ENCODE measurements around the gene EXO5. TPM values are rescaled to one million over a fixed set of nuclear protein-coding genes. Genes with fewer than 3 reads are reported as not detected.

The EXO5 gene
- total and polyA plus RNA-seq, 2 of the 8 experiments (the other 6 are each of a cell fraction or from before 2014, with no cell fraction given): 4.4 to 8.5 TPM

GRCh38 chr1:40531381-40532061 is 23.0 kb downstream of the EXO5 start, which contains the start of gene ZNF684:
Gene ZNF684 (plus strand): TSS chr1:40531637. CDS start chr1:40533167, 1,530 bp downstream.
- Histone ChIP-seq H3K79me2 (ENCODE audit: control insufficient read depth in 1 of 2, insufficient read depth in 2 of 2, low read length in 2 of 2) (0 out of 4 replicates have a peak, but pooled peaks cover 0 to 2% of the 10 kb centered on the region in 2 experiments), H4K91ac (replicated peaks; ENCODE audit: insufficient read length, low read length) (peak within 1 kb of the TSS; percentile 44), H3K79me1 (ENCODE audit: low read depth, low read length) (no peaks in the 10 kb centered on the region), H2BK15ac (ENCODE audit: low read length) (no peak within 1 kb of the TSS), H3K4ac (replicated peaks; ENCODE audit: insufficient read length, low read depth, low read length) (no peak within 1 kb of the TSS), H3K14ac (ENCODE audit: insufficient read length) (no peak within 1 kb of the TSS), H2BK120ac (replicated peaks; ENCODE audit: low read depth, low read length) (no peak within 1 kb of the TSS), H3K9ac (replicated peaks in 1 of 4; ENCODE audit: extremely low read depth in 1 of 4, low read depth in 3 of 4, low read length in 3 of 4) (peak within 1 kb of the TSS; percentile 73 to 89 (median 79)), H3K9me3 (ENCODE audit: insufficient read depth in 2 of 2, low read depth in 1 of 2, low read length in 1 of 2) (no peaks in the 10 kb centered on the region), H3K23me2 (ENCODE audit: low read depth, low read length) (peaks cover 11% of the 10 kb centered on the region), H2BK20ac (ENCODE audit: low read length) (no peak within 1 kb of the TSS), H4K5ac (ENCODE audit: insufficient read length, low read depth, low read length) (peak within 1 kb of the TSS; percentile 57), H3K18ac (ENCODE audit: extremely low read depth, low read length) (peak within 1 kb of the TSS; percentile 78; the same call in 1 of the 2 replicates), H3K23ac (ENCODE audit: insufficient read length) (no peak within 1 kb of the TSS), H3K56ac (replicated peaks; ENCODE audit: insufficient read length, low read depth, low read length) (peak within 1 kb of the TSS; percentile 26), H2AK5ac (ENCODE audit: low read depth, low read length) (no peak within 1 kb of the TSS), H3K4me2 (ENCODE audit: insufficient read depth in 1 of 2, low read depth in 2 of 2, low read length in 2 of 2) (peak within 1 kb of the TSS; percentile 79 to 82), H2BK5ac (ENCODE audit: low read depth, low read length) (peak within 1 kb of the TSS; percentile 50), H3K27ac (ENCODE audit: low read depth, low read length) (peak within 1 kb of the TSS; percentile 78), H4K20me1 (replicated peaks in 1 of 2; ENCODE audit: control insufficient read depth in 1 of 2, insufficient read depth in 2 of 2, low read length in 2 of 2) (no peaks in the 10 kb centered on the region), H2BK12ac (ENCODE audit: low read depth, low read length) (no peak within 1 kb of the TSS), H4K8ac (ENCODE audit: extremely low read depth, insufficient read depth, low read length) (peak within 1 kb of the TSS; percentile 35), H3K36me3 (ENCODE audit: control insufficient read depth in 2 of 4, insufficient read depth in 4 of 4, low read length in 3 of 4) (no peaks in the 10 kb centered on the region), H3K27me3 (replicated peaks in 1 of 4; ENCODE audit: control insufficient read depth in 3 of 4, extremely low read depth in 1 of 4, insufficient read depth in 3 of 4, low read length in 3 of 4) (no peaks in the 10 kb centered on the region), H3K4me3 (ENCODE audit: extremely low read depth in 1 of 4, insufficient read depth in 2 of 4, low read depth in 3 of 4, low read length in 4 of 4) (peak within 1 kb of the TSS; percentile 83 to 92 (median 88)), H2AFZ (ENCODE audit: low read length) (peak within 1 kb of the TSS; percentile 99), H3K4me1 (replicated peaks in 1 of 4; ENCODE audit: control insufficient read depth in 3 of 4, insufficient read depth in 4 of 4, low read length in 3 of 4) (no peaks in the 10 kb centered on the region)
- CTCF ChIA-PET (ENCODE audit: partially characterized antibody): interaction anchor here (0.7 to 2.6 kb wide), 14 partner anchors 11 to 400 kb away, joined by 3 to 40 read pairs (median 4); partner anchors contain the start of genes NFYC and ZFP69B
- DNase-seq (ENCODE audit: low read depth in 1 of 2, low spot score in 2 of 2) (peak; percentile 73 to 82), FAIRE-seq (peak; percentile 74)
- WGBS, 2 experiments (ENCODE audit: extremely low coverage in 1 of 2, insufficient coverage in 1 of 2, insufficient read length in 1 of 2, insufficient replicate concordance in 2 of 2, low coverage in 1 of 2, low lambda C conversion rate in 2 of 2, missing lambda C conversion rate in 1 of 2): 0% methylated on average over 32 of the region's 35 CpGs; no CpG with 5 or more reads in 1 of the 2 experiments
- POLR2A ChIA-PET (ENCODE audit: partially characterized antibody): interaction anchor here (0.6 to 1.9 kb wide), 9 partner anchors 14 to 282 kb away, joined by 3 to 6 read pairs (median 4); partner anchors contain the start of genes EXO5, ZFP69 and ZFP69B
- TF ChIP-seq SIRT6 (IDR thresholded peaks at IDR 0.05; ENCODE audit: low read length) (no peak), KDM1A (IDR thresholded peaks at IDR 0.05; ENCODE audit: borderline replicate concordance, low read length) (no peak), ATF3 (IDR thresholded peaks at IDR 0.05; ENCODE audit: insufficient read depth, low read depth, low read length) (no peak), RFX5 (IDR thresholded peaks at IDR 0.05; ENCODE audit: borderline replicate concordance, low read depth, low read length) (no peak), CREB1 (IDR thresholded peaks at IDR 0.05) (peak; percentile 87), RNF2 (IDR thresholded peaks at IDR 0.05; ENCODE audit: borderline replicate concordance, low read depth, low read length, missing control alignments, poor library complexity, severe bottlenecking) (no peak), MAFK (IDR thresholded peaks at IDR 0.05; ENCODE audit: low read depth, low read length) (no peak), TCF12 (IDR thresholded peaks at IDR 0.05; ENCODE audit: low read depth, low read length) (no peak), BCL11A (IDR thresholded peaks at IDR 0.05; ENCODE audit: low read depth in 2 of 2, low read length in 2 of 2) (no peak), RXRA (IDR thresholded peaks at IDR 0.05; ENCODE audit: insufficient read depth, low read depth, low read length) (no peak), BACH1 (IDR thresholded peaks at IDR 0.05; ENCODE audit: low read length) (no peak), YY1 (IDR thresholded peaks at IDR 0.05; ENCODE audit: low read depth, low read length) (no peak)
